Measurements from ENCODE around the gene SMAD6.

SMAD6 gene

DNA sequence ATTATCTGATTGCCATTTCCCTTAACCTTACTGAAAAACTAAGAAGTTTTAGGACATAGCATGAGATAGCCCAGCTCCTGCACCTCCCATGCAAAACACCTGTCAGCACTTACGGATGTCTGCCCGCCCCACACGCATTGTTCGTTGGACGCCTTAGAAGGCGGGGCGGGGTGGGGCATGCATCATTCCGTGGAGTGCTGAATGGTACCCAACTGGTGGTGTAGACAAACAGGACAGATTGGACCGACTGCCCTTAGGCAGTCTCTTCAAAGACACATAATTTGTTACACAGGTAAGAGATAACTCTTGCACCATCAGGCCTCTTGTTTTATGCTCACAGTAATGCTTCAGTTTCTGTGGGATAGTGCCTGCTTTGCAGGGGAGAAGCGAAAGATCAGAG lies 93.8 kb downstream of the SMAD6 start:
- Histone ChIP-seq H3K36me3 (ENCODE audit: control insufficient read depth, insufficient read depth, low read length, severe bottlenecking) (no peaks in the 10 kb centered on the region), H3K4me3 (ENCODE audit: low read length) (no peak overlapping the region), H3K9ac (ENCODE audit: low read length) (no peak overlapping the region), H3K9me3 (ENCODE audit: control insufficient read depth, low read length) (no peaks in the 10 kb centered on the region), H3K4me1 (ENCODE audit: control insufficient read depth, insufficient read depth, low read length) (peaks cover 32% of the 10 kb centered on the region), H3K27me3 (replicated peaks; ENCODE audit: control insufficient read depth, insufficient read depth, low read length) (no peaks in the 10 kb centered on the region)
- DNase-seq (ENCODE audit: low read depth) = no peak

DNA sequence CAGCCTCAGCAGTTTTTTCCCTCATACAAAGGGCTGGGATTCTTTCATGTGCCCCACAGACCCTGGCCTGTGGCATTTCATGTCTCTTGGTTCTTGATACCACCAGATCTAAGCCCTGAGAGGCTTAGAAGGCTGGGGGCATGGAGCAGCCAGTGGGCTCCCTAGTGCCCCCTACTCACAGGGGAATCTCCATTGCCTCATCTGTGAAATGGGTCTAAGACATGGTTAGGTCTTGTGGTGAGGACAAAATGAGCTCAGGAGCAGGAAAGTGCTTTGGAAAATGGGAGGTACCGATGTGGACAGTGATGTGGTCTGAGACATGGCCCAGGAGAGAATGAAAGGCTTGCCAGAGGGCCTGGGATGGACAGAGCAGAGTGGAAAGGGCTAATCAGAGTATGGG lies 94.3 kb downstream of the SMAD6 start:
- H3K36me3 ChIP-seq (ENCODE audit: control insufficient read depth, insufficient read depth, low read length, severe bottlenecking) = no peaks in the 10 kb centered on the region
- H3K9me3 ChIP-seq (ENCODE audit: control insufficient read depth, low read length) = no peaks in the 10 kb centered on the region
- no peak overlapping the region for H3K4me3 ChIP-seq (ENCODE audit: low read length)
- no peaks in the 10 kb centered on the region for H3K27me3 ChIP-seq (replicated peaks; ENCODE audit: control insufficient read depth, insufficient read depth, low read length)
- no peak for DNase-seq (ENCODE audit: low read depth)
- peaks cover 36% of the 10 kb centered on the region for H3K4me1 ChIP-seq (ENCODE audit: control insufficient read depth, insufficient read depth, low read length)
- H3K9ac ChIP-seq (ENCODE audit: low read length) = no peak overlapping the region

DNA sequence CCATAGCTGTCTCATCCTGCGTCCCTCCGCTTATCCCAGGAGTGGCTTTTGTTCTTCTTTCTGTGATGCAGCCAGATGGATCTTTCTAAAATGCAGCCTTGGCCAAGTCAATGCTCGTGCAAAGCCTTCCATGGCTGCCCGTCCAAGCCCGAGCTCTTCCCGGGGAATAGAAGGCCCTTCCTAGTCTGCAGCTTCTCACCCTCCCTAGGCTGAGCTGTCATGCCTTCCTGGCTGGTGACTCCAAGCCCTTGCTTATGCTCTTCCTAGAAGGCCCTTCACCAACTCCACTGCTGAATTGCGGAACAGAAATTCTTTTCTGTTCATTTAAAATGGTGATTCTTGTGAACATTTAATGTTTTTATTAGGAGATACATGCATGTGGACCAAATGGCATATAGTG lies 95.9 kb downstream of the SMAD6 start:
- no peaks in the 10 kb centered on the region for H3K9me3 ChIP-seq (ENCODE audit: control insufficient read depth, low read length)
- H3K9ac ChIP-seq (ENCODE audit: low read length) = peak overlapping the region; percentile 82
- peaks cover 52% of the 10 kb centered on the region for H3K4me1 ChIP-seq (ENCODE audit: control insufficient read depth, insufficient read depth, low read length)
- H3K36me3 ChIP-seq (ENCODE audit: control insufficient read depth, insufficient read depth, low read length, severe bottlenecking) = no peaks in the 10 kb centered on the region
- no peak overlapping the region for H3K4me3 ChIP-seq (ENCODE audit: low read length)
- DNase-seq (ENCODE audit: low read depth) = no peak
- H3K27me3 ChIP-seq (replicated peaks; ENCODE audit: control insufficient read depth, insufficient read depth, low read length) = no peaks in the 10 kb centered on the region

- Histone ChIP-seq H3K4me1 (ENCODE audit: control insufficient read depth, insufficient read depth, low read length) (peaks cover 58% of the 10 kb centered on the region), H3K9ac (ENCODE audit: low read length) (peak overlapping the region; percentile 82), H3K9me3 (ENCODE audit: control insufficient read depth, low read length) (no peaks in the 10 kb centered on the region), H3K27me3 (replicated peaks; ENCODE audit: control insufficient read depth, insufficient read depth, low read length) (no peaks in the 10 kb centered on the region), H3K36me3 (ENCODE audit: control insufficient read depth, insufficient read depth, low read length, severe bottlenecking) (no peaks in the 10 kb centered on the region), H3K4me3 (ENCODE audit: low read length) (peak overlapping the region; percentile 14)
- DNase-seq (ENCODE audit: low read depth) = peak; percentile 81
Measured at GRCh38 chr15:66798426-66799061, 96.5 kb downstream of the SMAD6 start.

GRCh38 chr15:66799242-66799641 lies 97.2 kb downstream of the SMAD6 start:
- Histone ChIP-seq H3K9me3 (ENCODE audit: control insufficient read depth, low read length) (no peaks in the 10 kb centered on the region), H3K4me3 (ENCODE audit: low read length) (no peak overlapping the region), H3K9ac (ENCODE audit: low read length) (peak overlapping the region; percentile 82), H3K27me3 (replicated peaks; ENCODE audit: control insufficient read depth, insufficient read depth, low read length) (no peaks in the 10 kb centered on the region), H3K36me3 (ENCODE audit: control insufficient read depth, insufficient read depth, low read length, severe bottlenecking) (no peaks in the 10 kb centered on the region), H3K4me1 (ENCODE audit: control insufficient read depth, insufficient read depth, low read length) (peaks cover 65% of the 10 kb centered on the region)
- peak; percentile 50 for DNase-seq (ENCODE audit: low read depth)

DNA sequence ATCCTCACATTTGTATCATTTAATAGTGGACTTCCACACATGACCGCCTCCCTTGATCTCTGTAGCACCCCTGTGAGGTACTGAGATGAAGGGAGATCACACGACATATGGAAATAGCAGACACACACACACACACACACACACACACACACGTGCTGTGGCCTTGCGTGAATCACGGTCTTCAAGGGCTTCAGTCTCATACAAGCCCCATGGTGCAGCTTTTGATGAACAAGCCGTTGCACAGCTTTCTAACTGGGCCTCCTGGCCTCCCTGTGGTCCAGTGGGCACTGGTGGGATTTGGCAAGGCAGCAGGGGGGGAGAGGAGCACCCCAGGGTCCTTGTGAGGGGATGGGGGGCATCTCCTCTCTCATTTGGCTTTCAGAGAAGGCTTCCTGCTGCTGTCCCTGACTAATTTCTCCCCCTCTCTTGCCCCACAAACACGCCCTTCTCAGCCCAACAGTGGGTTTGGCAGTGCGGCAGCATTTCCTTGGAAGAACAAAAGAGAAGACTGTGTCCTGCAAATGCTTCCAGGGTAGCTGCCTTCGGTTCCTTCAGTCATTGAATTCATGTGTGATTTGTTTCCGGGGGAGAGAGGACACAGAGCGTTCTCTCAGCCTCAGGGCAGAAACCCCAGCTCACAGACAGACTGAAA lies 98.7 kb downstream of the SMAD6 start:
- Histone ChIP-seq H3K9ac (ENCODE audit: low read length) (peak overlapping the region; percentile 91), H3K9me3 (ENCODE audit: control insufficient read depth, low read length) (no peaks in the 10 kb centered on the region), H3K4me3 (ENCODE audit: low read length) (no peak overlapping the region), H3K36me3 (ENCODE audit: control insufficient read depth, insufficient read depth, low read length, severe bottlenecking) (no peaks in the 10 kb centered on the region), H3K27me3 (replicated peaks; ENCODE audit: control insufficient read depth, insufficient read depth, low read length) (no peaks in the 10 kb centered on the region), H3K4me1 (ENCODE audit: control insufficient read depth, insufficient read depth, low read length) (peaks cover 80% of the 10 kb centered on the region)
- no peak for DNase-seq (ENCODE audit: low read depth)

DNA sequence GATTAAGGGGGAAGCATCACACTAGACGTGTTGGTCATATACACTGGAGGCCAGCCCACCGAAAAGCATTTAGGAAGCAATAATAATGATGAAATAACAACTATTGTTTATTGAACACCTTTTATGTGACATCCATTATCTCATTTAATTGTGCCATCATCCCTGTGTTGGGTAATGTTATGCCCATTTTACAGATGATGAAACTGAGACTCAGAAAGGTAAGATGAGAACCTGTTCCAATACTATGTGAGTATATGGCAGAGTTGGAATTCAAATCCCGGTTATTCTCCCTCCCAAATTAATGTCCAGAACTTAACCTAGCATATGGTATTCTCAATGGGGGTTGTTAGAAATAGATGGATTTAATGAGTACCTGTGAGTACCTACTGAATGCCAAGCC lies 99.2 kb downstream of the SMAD6 start:
- DNase-seq (ENCODE audit: low read depth) = no peak
- Histone ChIP-seq H3K36me3 (ENCODE audit: control insufficient read depth, insufficient read depth, low read length, severe bottlenecking) (no peaks in the 10 kb centered on the region), H3K27me3 (replicated peaks; ENCODE audit: control insufficient read depth, insufficient read depth, low read length) (no peaks in the 10 kb centered on the region), H3K9ac (ENCODE audit: low read length) (peak overlapping the region; percentile 91), H3K4me1 (ENCODE audit: control insufficient read depth, insufficient read depth, low read length) (peaks cover 86% of the 10 kb centered on the region), H3K9me3 (ENCODE audit: control insufficient read depth, low read length) (no peaks in the 10 kb centered on the region), H3K4me3 (ENCODE audit: low read length) (no peak overlapping the region)

DNA sequence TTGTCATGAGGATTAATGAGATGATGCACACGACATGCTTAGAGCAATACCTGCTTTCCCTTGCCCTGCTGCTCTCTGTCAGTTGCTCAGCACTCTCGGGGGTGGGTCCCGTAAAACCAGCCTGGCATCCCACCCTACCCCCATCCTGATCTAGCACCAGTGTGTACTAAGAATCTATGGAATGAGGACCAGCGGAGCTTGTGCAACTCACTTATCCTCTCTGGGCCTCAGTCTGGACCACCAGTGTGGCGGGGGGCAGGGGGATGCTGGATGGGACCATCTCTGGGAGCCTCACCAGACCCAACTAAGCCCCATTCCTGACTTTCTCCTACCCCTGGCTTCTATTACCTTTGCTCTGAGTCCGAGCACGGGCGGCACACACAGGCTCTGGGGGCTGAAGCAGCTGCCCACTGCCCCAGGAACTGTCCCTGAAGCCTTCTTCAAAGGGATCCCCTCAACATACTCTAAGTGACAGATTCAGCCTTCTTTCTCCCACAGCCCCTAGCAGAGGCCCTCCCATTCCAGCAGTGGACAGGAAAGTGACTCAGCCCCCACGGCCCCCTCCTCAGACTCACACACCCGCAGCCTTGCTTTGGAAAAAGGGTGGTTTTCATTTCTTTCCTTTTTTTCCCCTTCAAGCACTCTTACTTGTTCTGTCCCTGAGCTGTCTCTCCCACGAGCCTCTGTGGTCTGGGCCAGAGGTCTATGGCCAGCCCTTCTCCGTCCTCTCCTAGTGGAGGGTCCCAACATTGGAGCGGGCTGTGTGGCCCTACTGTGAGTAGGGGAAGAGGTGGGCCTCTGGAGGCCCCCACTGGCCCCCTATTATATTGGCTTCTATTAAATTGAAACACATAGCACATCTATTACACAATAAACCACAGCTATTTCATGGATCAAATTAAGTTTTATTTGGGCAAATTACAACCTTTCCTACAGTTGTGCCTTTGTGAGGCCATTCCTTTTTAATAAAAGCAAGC lies 100.3 kb downstream of the SMAD6 start:
- peak; percentile 83 for DNase-seq (ENCODE audit: low read depth)
- no peaks in the 10 kb centered on the region for H3K36me3 ChIP-seq (ENCODE audit: control insufficient read depth, insufficient read depth, low read length, severe bottlenecking)

GRCh38 chr15:66803182-66803729 lies 101.2 kb downstream of the SMAD6 start:
- peak overlapping the region; percentile 91 for H3K9ac ChIP-seq (ENCODE audit: low read length)
- H3K27me3 ChIP-seq (replicated peaks; ENCODE audit: control insufficient read depth, insufficient read depth, low read length) = no peaks in the 10 kb centered on the region
- H3K4me3 ChIP-seq (ENCODE audit: low read length) = peak overlapping the region; percentile 47
- H3K9me3 ChIP-seq (ENCODE audit: control insufficient read depth, low read length) = no peaks in the 10 kb centered on the region
- peaks cover 82% of the 10 kb centered on the region for H3K4me1 ChIP-seq (ENCODE audit: control insufficient read depth, insufficient read depth, low read length)
- H3K36me3 ChIP-seq (ENCODE audit: control insufficient read depth, insufficient read depth, low read length, severe bottlenecking) = no peaks in the 10 kb centered on the region
- peak; percentile 97 for DNase-seq (ENCODE audit: low read depth)

More for the DNA sequence above, 100.3 kb downstream of the SMAD6 start:
- H3K27me3 ChIP-seq (replicated peaks; ENCODE audit: control insufficient read depth, insufficient read depth, low read length) = no peaks in the 10 kb centered on the region
- H3K9ac ChIP-seq (ENCODE audit: low read length) = peak overlapping the region; percentile 91
- no peaks in the 10 kb centered on the region for H3K9me3 ChIP-seq (ENCODE audit: control insufficient read depth, low read length)
- peaks cover 90% of the 10 kb centered on the region for H3K4me1 ChIP-seq (ENCODE audit: control insufficient read depth, insufficient read depth, low read length)
- peak overlapping the region; percentile 21 for H3K4me3 ChIP-seq (ENCODE audit: low read length)

- H3K4me1 ChIP-seq (ENCODE audit: control insufficient read depth, insufficient read depth, low read length) = peaks cover 77% of the 10 kb centered on the region
Measured at GRCh38 chr15:66803749-66804148, 101.7 kb downstream of the SMAD6 start.

More at GRCh38 chr15:66803749-66804148, 101.7 kb downstream of the SMAD6 start:
- Histone ChIP-seq H3K27me3 (replicated peaks; ENCODE audit: control insufficient read depth, insufficient read depth, low read length) (no peaks in the 10 kb centered on the region), H3K4me3 (ENCODE audit: low read length) (peak overlapping the region; percentile 47), H3K9ac (ENCODE audit: low read length) (peak overlapping the region; percentile 91), H3K36me3 (ENCODE audit: control insufficient read depth, insufficient read depth, low read length, severe bottlenecking) (no peaks in the 10 kb centered on the region), H3K9me3 (ENCODE audit: control insufficient read depth, low read length) (no peaks in the 10 kb centered on the region)
- no peak for DNase-seq (ENCODE audit: low read depth)

Data from adipocyte (in vitro differentiated cells).